HepG2 (cell line): Measurements from ENCODE around the gene GAPDH. TPM values are rescaled to one million over a fixed set of nuclear protein-coding genes. Genes with fewer than 3 reads are reported as not detected.

ENCODE experiments used
- AHR ChIP-seq: IDR thresholded peaks from 2 replicates; pipeline ENCODE4 v1.6.1; 2018; ENCODE audit warnings: missing genetic modification reagents, missing compliant biosample characterization
- BCL3 ChIP-seq: sonication (generic); formaldehyde crosslinking; IDR thresholded peaks from 2 replicates; pipeline ENCODE4 v1.5.1; 2020; ENCODE audit warnings: mild to moderate bottlenecking, missing genetic modification reagents, moderate library complexity
- BRF2 ChIP-seq: sonication (generic); formaldehyde crosslinking; IDR thresholded peaks from 2 replicates; pipeline ENCODE4 v1.8.1; 2022; ENCODE audit warnings: mild to moderate bottlenecking, missing genetic modification reagents
- CBX2 ChIP-seq, 2 experiments: fragments of 200-600 bp in 1 of 2; sonication (generic); formaldehyde crosslinking in 1 of 2; IDR thresholded peaks; 2 replicates each; pipeline versions ENCODE4 v1.7.0 to v1.8.1; 2018 to 2022; ENCODE audit warnings: low read depth in 2 of 2, low read length in 1 of 2, mild to moderate bottlenecking in 1 of 2, missing genetic modification reagents in 1 of 2
- CENPBD1 ChIP-seq: sonication (generic); formaldehyde crosslinking; IDR thresholded peaks from 2 replicates; pipeline ENCODE4 v1.8.0; 2022; ENCODE audit warnings: missing genetic modification reagents, low read depth, mild to moderate bottlenecking, borderline replicate concordance
- NCOA2 ChIP-seq: sonication (generic); formaldehyde crosslinking; IDR thresholded peaks from 2 replicates; pipeline ENCODE4 v1.8.0; 2022; ENCODE audit warnings: inconsistent platforms
- PAF1 ChIP-seq: IDR thresholded peaks from 2 replicates; pipeline ENCODE4 v1.6.1; 2016; ENCODE audit warnings: missing genetic modification reagents, missing compliant biosample characterization
- PHF21A ChIP-seq: sonication (generic); formaldehyde crosslinking; IDR thresholded peaks from 2 replicates; pipeline ENCODE4 v1.5.0; 2020; ENCODE audit warnings: mild to moderate bottlenecking, missing genetic modification reagents
- POLR2AphosphoS5 ChIP-seq: IDR thresholded peaks from 2 replicates; pipeline ENCODE4 v1.6.1; 2012; ENCODE audit warnings: low read depth, low read length
- POLR2G ChIP-seq: fragments of 200-400 bp; formaldehyde crosslinking; IDR thresholded peaks from 2 replicates; pipeline ENCODE4 v1.6.1; 2018; ENCODE audit warnings: mild to moderate bottlenecking, low read depth, low read length, moderate library complexity
- PPARG ChIP-seq: conservative IDR thresholded peaks from 2 replicates; pipeline ENCODE4 v1.6.1; 2016; ENCODE audit warnings: missing biosample characterization, missing genetic modification reagents
- RFX5 ChIP-seq: IDR thresholded peaks from 2 replicates; pipeline ENCODE4 v1.6.1; 2011; ENCODE audit warnings: low read depth, low read length, improper control_type of control experiment
- SSRP1 ChIP-seq: IDR thresholded peaks from 2 replicates; pipeline ENCODE4 v1.6.1; 2016; ENCODE audit warnings: control low read depth
- TARDBP ChIP-seq: sonication (generic); formaldehyde crosslinking; IDR thresholded peaks from 2 replicates; pipeline ENCODE4 v1.8.0; 2022; ENCODE audit warnings: mild to moderate bottlenecking, missing genetic modification reagents
- ZBTB1 ChIP-seq: sonication (generic); formaldehyde crosslinking; IDR thresholded peaks from 2 replicates; pipeline ENCODE4 v1.4.0; 2020; ENCODE audit warnings: missing genetic modification reagents, borderline replicate concordance
- ZFYVE20 ChIP-seq: sonication (generic); formaldehyde crosslinking; IDR thresholded peaks from 2 replicates; pipeline ENCODE4 v1.8.0; 2023; ENCODE audit warnings: low read depth, mild to moderate bottlenecking, moderate library complexity, missing genetic modification reagents, borderline replicate concordance
- ZHX1 ChIP-seq: sonication (generic); formaldehyde crosslinking; IDR thresholded peaks from 2 replicates; pipeline ENCODE4 v1.8.1; 2022; ENCODE audit warnings: low read depth, mild to moderate bottlenecking, missing genetic modification reagents
- ZNF180 ChIP-seq: sonication (generic); formaldehyde crosslinking; IDR thresholded peaks from 2 replicates; pipeline ENCODE4 v1.4.0; 2020; ENCODE audit warnings: low read depth, missing genetic modification reagents, borderline replicate concordance
- ZNF264 ChIP-seq: sonication (generic); formaldehyde crosslinking; IDR thresholded peaks from 2 replicates; pipeline ENCODE4 v1.4.0; 2020; ENCODE audit warnings: missing genetic modification reagents
- ZNF326 ChIP-seq: sonication (generic); formaldehyde crosslinking; IDR thresholded peaks from 2 replicates; pipeline ENCODE4 v1.4.0; 2020; ENCODE audit warnings: missing genetic modification reagents, borderline replicate concordance
- ZNF564 ChIP-seq: sonication (generic); formaldehyde crosslinking; IDR thresholded peaks from 2 replicates; pipeline ENCODE4 v1.8.1; 2023; ENCODE audit warnings: mild to moderate bottlenecking, missing genetic modification reagents
- ZNF772 ChIP-seq: sonication (generic); formaldehyde crosslinking; IDR thresholded peaks from 2 replicates; pipeline ENCODE4 v1.5.0; 2020; ENCODE audit warnings: mild to moderate bottlenecking, missing genetic modification reagents
- ZNF788 ChIP-seq: sonication (generic); formaldehyde crosslinking; IDR thresholded peaks from 2 replicates; pipeline ENCODE4 v1.5.0; 2020; ENCODE audit warnings: mild to moderate bottlenecking, missing genetic modification reagents, borderline replicate concordance
- ZNF816 ChIP-seq: sonication (generic); formaldehyde crosslinking; IDR thresholded peaks from 2 replicates; pipeline ENCODE4 v1.8.0; 2022; ENCODE audit warnings: missing genetic modification reagents, mild to moderate bottlenecking, borderline replicate concordance
- polyA plus RNA-seq, 8 experiments: library from polyadenylated mRNA; depleted of rRNA in 3 of 8; stranded (reverse) in 7 of 8; unstranded in 1 of 8; fragments of >200 nt; fragmentation: Illumina TruSeq in 4 of 8; extraction: Trizol in 4 of 8; gene quantifications; 2 replicates each; pipeline versions ENCODE4 v1.2.1 to v1.2.3, GENCODE V29; 2011 to 2016; ENCODE audit warnings: low read depth in 4 of 8, missing spikeins in 1 of 8, mixed read lengths in 1 of 8; ENCODE audit not compliant: insufficient read depth in 1 of 8
- total RNA-seq, 5 experiments: library from RNA; depleted of rRNA; stranded (reverse); fragments of >200 nt; fragmentation: Illumina TruSeq; extraction: Trizol; gene quantifications; 2 replicates each; pipeline ENCODE4 v1.2.3, GENCODE V29; 2016; ENCODE audit warnings: low read depth in 1 of 5

Gene GAPDH
- total and polyA plus RNA-seq, 2 of the 13 experiments (the other 11 are each of a cell fraction or from before 2014, with no cell fraction given) = 3,038 to 12,722 TPM

- TF ChIP-seq BRF2 (CRISPR knock-in tag) (0 out of 2 replicates have a peak, but pooled peaks have one; percentile 37), PAF1 (peak; percentile 47; the same call in 1 of the 2 replicates), ZNF788 (CRISPR knock-in tag) (0 out of 2 replicates have a peak, but pooled peaks have one; percentile 16), ZNF180 (CRISPR knock-in tag) (no peak), RFX5 (no peak), ZBTB1 (no peak), ZFYVE20 (0 out of 2 replicates have a peak, but pooled peaks have one; percentile 6), ZNF326 (no peak), PPARG (0 out of 2 replicates have a peak, but pooled peaks have one; percentile 17), ZNF564 (CRISPR knock-in tag) (no peak), ZNF816 (CRISPR knock-in tag) (peak; percentile 64; the same call in 1 of the 2 replicates), AHR (no peak), BCL3 (CRISPR knock-in tag) (no peak), CBX2 (IDR thresholded peaks at IDR 0.05; ENCODE audit: low read depth, low read length) (no peak), CBX2 (CRISPR knock-in tag; IDR thresholded peaks at IDR 0.05; ENCODE audit: low read depth) (no peak), SSRP1 (CRISPR knock-in tag) (peak; percentile 56), CENPBD1 (CRISPR knock-in tag) (no peak), NCOA2 (no peak), ZNF772 (CRISPR knock-in tag) (no peak), PHF21A (no peak), TARDBP (CRISPR knock-in tag) (0 out of 2 replicates have a peak, but pooled peaks have one; percentile 18), POLR2AphosphoS5 (peak; percentile 82), POLR2G (peak; percentile 89), ZNF264 (CRISPR knock-in tag) (no peak), ZHX1 (CRISPR knock-in tag) (peak; percentile 38; the same call in 1 of the 2 replicates)
Observed at GRCh38 chr12:6538420-6539313, 4.3 kb downstream of the GAPDH start (continued).
